ENCODE data around the gene E2F4. TPM values are rescaled to one million over a fixed set of nuclear protein-coding genes. Genes with fewer than 3 reads are reported as not detected.

Gene E2F4
- total and polyA plus RNA-seq, 9 of the 15 experiments (the other 6 are each of a cell fraction or from before 2014, with no cell fraction given), result 9.7 to 139 (median 106) TPM

- Histone ChIP-seq H3K27me3 (ENCODE audit: control insufficient read depth in 2 of 2, insufficient read depth in 2 of 2, low read length in 2 of 2) (no peaks in the 10 kb centered on the region), H3K9ac (ENCODE audit: insufficient read depth in 1 of 2, low read depth in 2 of 2, low read length in 2 of 2) (peak overlapping the region; percentile 88 to 95; a peak in 3 of 4 replicates), H3K27ac (ENCODE audit: extremely low read depth, low read depth, low read length) (peak overlapping the region; percentile 63; the same call in 1 of the 3 replicates), H3K4me3 (peak overlapping the region; percentile 83), H4K20me1 (replicated peaks; ENCODE audit: control insufficient read depth, insufficient read depth, low read length) (no peaks in the 10 kb centered on the region), H3K79me2 (ENCODE audit: control insufficient read depth, insufficient read depth, low read length) (peaks cover 46% of the 10 kb centered on the region), H3K9me3 (replicated peaks; ENCODE audit: control insufficient read depth, insufficient read depth, low read depth, low read length) (no peaks in the 10 kb centered on the region), H2AFZ (ENCODE audit: low read depth, low read length) (no peak overlapping the region), H3K4me2 (ENCODE audit: insufficient read depth, low read length) (peak overlapping the region; percentile 97), H3K36me3 (ENCODE audit: control insufficient read depth, insufficient read depth, low read length) (peaks cover 58% of the 10 kb centered on the region), H3K4me1 (replicated peaks in 1 of 2; ENCODE audit: control insufficient read depth in 2 of 2, insufficient read depth in 2 of 2, low read length in 2 of 2) (peaks cover 38 to 69% of the 10 kb centered on the region in 2 experiments), H3K9me1 (ENCODE audit: control insufficient read depth, insufficient read depth, low read length) (no peaks in the 10 kb centered on the region)
- POLR2A ChIA-PET, result interaction anchor here (0.6 to 1.2 kb wide), 3 partner anchors 9 to 1179 kb away, joined by 3 to 4 read pairs (median 4); no protein-coding TSS in a partner anchor
- TF ChIP-seq SMARCC2 (IDR thresholded peaks at IDR 0.05; ENCODE audit: low read depth) (no peak), ZNF699 (CRISPR knock-in tag; IDR thresholded peaks at IDR 0.05; ENCODE audit: insufficient replicate concordance) (no peak), ZNF134 (CRISPR knock-in tag; conservative IDR thresholded peaks at IDR 0.05) (no peak), POLR2AphosphoS5 (IDR thresholded peaks at IDR 0.05; ENCODE audit: control insufficient read depth, insufficient read depth, low read depth, low read length) (no peak), ZMIZ1 (IDR thresholded peaks at IDR 0.05; ENCODE audit: low read depth in 2 of 2, low read length in 2 of 2) (no peak), SMC3 (conservative IDR thresholded peaks at IDR 0.05; ENCODE audit: insufficient read depth, low read depth, low read length) (no peak), NCOA6 (IDR thresholded peaks at IDR 0.05) (no peak), ZNF431 (CRISPR knock-in tag; IDR thresholded peaks at IDR 0.05) (no peak), PBX2 (CRISPR knock-in tag; IDR thresholded peaks at IDR 0.05; ENCODE audit: low read depth) (no peak), PBX2 (tag; conservative IDR thresholded peaks at IDR 0.05; ENCODE audit: low read depth) (no peak), RBM39 (optimal IDR thresholded peaks at IDR 0.05; ENCODE audit: low read depth, low read length) (no peak), ZNF354B (CRISPR knock-in tag; IDR thresholded peaks at IDR 0.05) (no peak)
- no TSS peak for BruUV-seq (replicated peaks)
- no peak for FAIRE-seq
- CTCF ChIA-PET (ENCODE audit: low intra/inter-chr PET ratio), result no interaction called here
- no peak for ATAC-seq
- in situ Hi-C loops (cut with MboI) (no loop called here), intact Hi-C loops (cut with micrococcal nuclease) (loop anchor here (2.0 to 5.0 kb wide), 2 partner anchors 34 to 53 kb away; partner anchors contain the start of genes FHOD1 and TMEM208)
- DNase-seq (ENCODE audit: extremely low read depth in 1 of 4, low spot score in 3 of 4), result no peak
These were observed 1.6 kb downstream of the E2F4 start for GRCh38 chr16:67193536-67193935.
